A673 (cell line): ENCODE data around the gene ANGEL2.

Source experiments
- CTCF ChIP-seq: fragments of 300-800, 200-600 bp; sonication (generic); conservative IDR thresholded peaks from 2 replicates; pipeline ENCODE4 v1.5.1; 2017; ENCODE audit warnings: low read depth, mild to moderate bottlenecking, antibody characterized with exemption, low read length, moderate library complexity, mixed read lengths
- EZH2 ChIP-seq: fragments of 200-600 bp; sonication (generic); IDR thresholded peaks from 2 replicates; pipeline ENCODE4 v1.6.1; 2017; ENCODE audit warnings: borderline replicate concordance, low read depth, mild to moderate bottlenecking, mixed read lengths, antibody characterized with exemption, low read length; ENCODE audit not compliant: poor library complexity, severe bottlenecking

DNA sequence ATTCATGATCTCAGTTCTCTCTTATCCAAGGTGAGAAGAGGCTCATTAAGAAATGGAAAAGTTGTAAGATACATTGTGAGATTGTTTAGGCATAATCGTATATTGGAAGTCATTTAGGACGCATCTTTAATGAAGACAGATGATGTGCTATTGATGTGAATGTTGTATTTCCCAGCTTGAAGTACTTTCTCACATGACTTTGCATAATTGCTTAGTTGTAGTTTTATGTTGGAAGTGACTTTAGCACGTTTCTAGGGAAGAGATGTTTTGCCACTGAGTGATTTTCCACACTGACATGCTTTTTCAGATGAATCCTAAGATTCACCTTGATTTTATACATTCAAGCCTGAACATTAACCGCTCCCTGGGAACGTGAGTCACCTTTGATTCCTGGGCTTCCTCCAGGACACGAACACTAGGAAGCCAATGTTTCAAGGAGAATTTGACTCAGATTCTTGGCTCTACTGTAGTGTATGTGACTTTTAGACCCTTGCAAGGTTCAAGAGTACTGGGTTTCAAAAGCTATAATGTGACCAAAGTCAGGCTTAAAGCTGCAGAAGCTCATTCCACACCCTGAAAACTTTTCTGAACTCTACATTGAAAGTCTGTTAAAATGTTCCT lies 27.9 kb downstream of the ANGEL2 start:
- TF ChIP-seq EZH2, result no peak
- TF ChIP-seq CTCF, result no peak
